Measurements from ENCODE around the gene CCDC7. TPM values are rescaled to one million over a fixed set of nuclear protein-coding genes. Genes with fewer than 3 reads are reported as not detected.
A peak's percentile ranks its signal among the peaks of the same experiment; 100 is the strongest.
"Not testable (repeated sequence)": the region's sequence is repeated elsewhere in the genome, so short reads cannot be mapped to it uniquely, and the experiment has no call there.

The CCDC7 gene
- total RNA-seq, 1 experiment from 2014 or later = 1.8 TPM

GRCh38 chr10:32454148-32454547, 8.2 kb downstream of the CCDC7 start:
- DNase-seq (ENCODE audit: low read depth) = peak; percentile 24

GRCh38 chr10:32459051-32459698, 13.2 kb downstream of the CCDC7 start:
- no peak for DNase-seq (ENCODE audit: low read depth)

GRCh38 chr10:32461203-32461602, 15.3 kb downstream of the CCDC7 start:
- DNase-seq (ENCODE audit: low read depth) = no peak

DNA sequence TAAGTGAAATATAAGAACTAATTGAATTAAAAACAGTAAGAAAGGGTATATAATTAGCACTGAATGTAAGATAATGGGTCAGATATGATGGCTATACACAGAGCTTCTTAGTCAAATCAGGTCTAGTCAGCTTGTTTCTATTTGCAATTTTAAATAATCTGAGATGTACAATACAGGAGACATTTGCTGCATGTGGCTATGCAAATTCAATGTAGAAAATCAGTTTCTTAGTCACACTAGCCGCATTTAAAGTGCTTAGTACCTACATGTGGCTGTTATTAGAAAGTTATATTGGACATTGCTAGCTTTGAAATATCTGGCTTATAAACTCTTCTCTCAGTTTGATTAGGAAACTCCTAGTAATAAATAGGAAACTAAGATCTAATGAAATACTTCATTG, 25.3 kb downstream of the CCDC7 start:
- DNase-seq (ENCODE audit: low read depth) = no peak

GRCh38 chr10:32477499-32477898, 31.6 kb downstream of the CCDC7 start:
- DNase-seq (ENCODE audit: low read depth) = no peak

GRCh38 chr10:32481606-32482005, 35.7 kb downstream of the CCDC7 start:
- no peak for DNase-seq (ENCODE audit: low read depth)

DNA sequence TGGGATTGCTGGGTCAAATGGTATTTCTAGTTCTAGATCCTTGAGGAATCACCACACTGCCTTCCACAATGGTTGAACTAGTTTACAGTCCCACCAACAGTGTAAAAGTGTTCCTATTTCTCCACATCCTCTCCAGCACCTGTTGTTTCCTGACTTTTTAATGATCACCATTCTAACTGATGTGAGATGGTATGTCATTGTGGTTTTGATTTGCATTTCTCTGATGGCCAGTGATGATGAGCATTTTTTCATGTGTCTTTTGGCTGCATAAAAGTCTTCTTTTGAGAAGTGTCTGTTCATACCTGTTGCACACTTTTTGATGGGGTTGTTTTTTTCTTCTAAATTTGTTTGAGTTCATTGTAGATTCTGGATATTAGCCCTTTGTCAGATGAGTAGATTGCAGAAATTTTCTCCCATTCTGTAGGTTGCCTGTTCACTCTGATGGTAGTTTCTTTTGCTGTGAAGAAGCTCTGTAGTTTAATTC, 37.1 kb downstream of the CCDC7 start:
- DNase-seq (ENCODE audit: low read depth) = not testable (repeated sequence)

GRCh38 chr10:32488038-32488437, 42.1 kb downstream of the CCDC7 start:
- not testable (repeated sequence) for DNase-seq (ENCODE audit: low read depth)

DNA sequence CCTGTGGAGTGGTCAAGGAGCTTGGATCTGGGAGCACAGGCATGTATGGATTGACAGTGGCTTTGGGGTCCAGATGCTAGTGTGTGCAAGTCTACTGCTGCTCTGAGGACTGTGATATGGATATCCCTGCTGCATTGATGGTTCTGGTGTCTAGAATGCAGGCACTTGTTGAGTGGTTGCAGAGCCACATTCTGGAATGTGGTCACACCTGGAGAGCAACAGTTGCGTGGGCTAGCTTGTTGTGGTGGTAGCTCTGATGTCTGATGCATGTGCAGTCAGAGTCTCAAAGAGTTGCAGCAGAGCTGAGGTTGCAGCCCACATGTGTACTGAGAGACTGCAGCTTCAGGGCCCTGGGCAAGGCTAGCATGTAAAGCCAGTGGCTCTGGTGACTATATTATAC, 43.2 kb downstream of the CCDC7 start:
- DNase-seq (ENCODE audit: low read depth) = no peak

DNA sequence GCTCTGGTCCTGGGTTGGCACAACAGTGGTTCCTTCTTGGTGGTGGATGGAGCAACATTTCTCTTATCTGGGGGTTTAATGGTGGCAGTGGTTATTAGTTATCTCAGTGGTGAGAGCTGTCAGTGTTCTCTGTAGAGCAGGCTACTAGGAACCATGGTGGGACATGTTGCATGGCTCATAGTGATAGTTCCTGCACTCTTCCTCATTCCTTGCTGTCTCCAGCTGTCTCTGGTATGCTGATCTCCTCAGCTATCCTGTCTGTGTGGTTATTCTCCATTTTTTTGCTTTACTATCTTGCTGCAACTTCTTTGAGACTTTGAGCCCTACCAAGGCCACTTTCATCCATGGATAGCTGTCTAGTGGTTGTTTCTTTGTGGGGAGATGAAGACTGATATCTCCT, 44.0 kb downstream of the CCDC7 start:
- no peak for DNase-seq (ENCODE audit: low read depth)

DNA sequence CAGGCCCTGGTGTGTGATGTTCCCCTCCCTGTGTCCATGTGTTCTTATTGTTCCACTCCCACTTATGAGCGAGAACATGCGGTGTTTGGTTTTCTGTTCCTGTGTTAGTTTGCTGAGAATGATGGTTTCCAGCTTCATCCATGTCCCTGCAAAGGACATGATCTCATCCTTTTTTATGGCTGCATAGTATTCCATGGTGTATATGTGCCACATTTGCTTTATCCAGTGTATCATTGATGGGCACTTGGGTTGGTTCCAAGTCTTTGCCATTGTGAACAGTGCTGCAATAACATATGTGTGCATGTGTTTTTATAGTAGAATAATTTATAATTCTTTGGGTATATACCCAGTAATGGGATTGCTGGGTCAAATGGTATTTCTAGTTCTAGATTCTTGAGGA, 48.6 kb downstream of the CCDC7 start:
- DNase-seq (ENCODE audit: low read depth) = not testable (repeated sequence)

GRCh38 chr10:32500136-32500535, 54.2 kb downstream of the CCDC7 start:
- DNase-seq (ENCODE audit: low read depth) = not testable (repeated sequence)

DNA sequence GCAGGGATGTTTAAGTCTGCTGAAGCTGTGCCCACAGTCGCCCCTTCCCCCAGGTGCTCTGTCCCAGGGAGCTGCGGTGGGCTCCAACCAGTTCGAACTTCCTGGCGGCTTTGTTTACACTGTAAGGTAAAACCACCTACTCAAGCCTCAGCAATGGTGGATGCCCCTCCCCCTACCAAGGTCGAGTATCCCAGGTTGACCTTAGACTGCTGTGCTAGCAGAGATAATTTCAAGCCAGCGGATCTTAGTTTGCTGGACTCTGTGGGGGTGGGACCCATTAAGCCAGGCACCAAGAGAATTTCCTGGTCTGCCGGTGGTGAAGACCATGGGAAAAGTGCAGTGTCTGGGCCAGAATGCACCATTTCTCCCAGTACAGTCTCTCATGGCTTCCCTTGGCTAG, 56.0 kb downstream of the CCDC7 start:
- no peak for DNase-seq (ENCODE audit: low read depth)

GRCh38 chr10:32505762-32506420, 60.0 kb downstream of the CCDC7 start:
- DNase-seq (ENCODE audit: low read depth) = not testable (repeated sequence)

- no peak for DNase-seq (ENCODE audit: low read depth)
These were observed 65.7 kb downstream of the CCDC7 start for GRCh38 chr10:32511599-32511998.

- no peak for DNase-seq (ENCODE audit: low read depth)
These were observed 70.9 kb downstream of the CCDC7 start for GRCh38 chr10:32516567-32517495.

GRCh38 chr10:32530231-32530630, 84.3 kb downstream of the CCDC7 start:
- DNase-seq (ENCODE audit: low read depth) = no peak

DNA sequence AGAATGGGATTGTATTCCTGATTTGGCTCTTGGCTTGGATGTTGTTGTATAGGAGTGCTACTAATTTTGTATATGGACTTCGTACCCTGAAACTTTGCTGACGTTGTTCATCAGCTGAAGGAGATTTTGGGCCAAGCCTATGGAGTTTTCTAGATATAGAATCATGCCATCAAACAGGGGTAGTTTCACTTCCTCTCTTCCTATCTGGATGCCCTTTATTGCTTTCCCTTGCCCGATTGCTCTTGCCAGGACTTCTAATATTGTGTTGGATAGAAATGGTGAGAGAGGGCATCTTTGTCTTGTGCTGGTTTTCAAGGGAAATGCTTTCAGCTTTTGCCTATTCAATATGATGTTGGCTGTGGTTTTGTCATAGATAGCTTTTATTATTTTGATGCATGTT, 92.3 kb downstream of the CCDC7 start:
- DNase-seq (ENCODE audit: low read depth) = no peak

- no peak for DNase-seq (ENCODE audit: low read depth)
These were observed 94.9 kb downstream of the CCDC7 start for GRCh38 chr10:32540691-32541470.

DNA sequence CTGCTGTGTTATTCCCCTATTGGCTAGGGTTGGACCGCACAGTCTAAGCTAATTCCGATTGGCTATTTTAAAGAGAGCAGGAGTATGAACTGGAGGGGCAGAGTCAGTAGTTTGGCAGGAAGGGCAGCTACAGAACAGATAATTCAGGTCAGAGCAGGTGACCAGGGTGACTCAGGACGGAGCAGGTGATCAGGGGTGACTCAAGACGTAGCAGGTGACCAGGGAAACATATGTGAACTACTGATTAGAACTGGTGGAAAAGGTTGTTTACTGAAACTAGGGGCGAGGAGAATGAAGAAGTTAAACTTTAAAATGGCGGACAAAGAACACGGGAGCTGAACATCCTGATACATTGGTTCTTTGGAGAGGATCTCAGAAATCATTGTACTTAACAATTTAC, 102.3 kb downstream of the CCDC7 start:
- no peak for DNase-seq (ENCODE audit: low read depth)

- DNase-seq (ENCODE audit: low read depth) = no peak
These were observed 110.9 kb downstream of the CCDC7 start for GRCh38 chr10:32556783-32557395.
